PC-3 (cell line): ENCODE measurements around the gene WHRN. TPM values are rescaled to one million over a fixed set of nuclear protein-coding genes. Genes with fewer than 3 reads are reported as not detected.

Experiments used
- ATAC-seq: fragments of 200-7000 bp; cut with Tn5 transposase; 2 replicates; pipeline ENCODE4 v1.9.1; 2020; ENCODE audit warnings: mild to moderate bottlenecking, moderate library complexity
- BruUV-seq: library from RNA; stranded (reverse); fragments of 400-500 nt; replicated peaks from 2 replicates; lab custom pipeline; 2021; lab: Mats Ljungman, UMichigan
- CTCF ChIA-PET: fragments of 300-600 bp; sonication (Branson Sonifier 250); formaldehyde crosslinking; loops from one replicate; lab custom pipeline; 2022; ENCODE audit warnings: antibody characterized with exemption; lab: Charles Lee
- POLR2A ChIA-PET: fragments of 300-600 bp; sonication (Branson Sonifier 250); formaldehyde crosslinking; loops from one replicate; lab custom pipeline; 2022; ENCODE audit warnings: antibody characterized with exemption; ENCODE audit not compliant: unreplicated experiment; lab: Charles Lee
- DNase-seq: peaks from one replicate; pipeline ENCODE4 v3.0.0-alpha.2; 2015
- H2AFZ ChIP-seq: fragments of 300-600 bp; sonication (generic); 2 replicates; pipeline ENCODE4 v1.6.0; 2016; ENCODE audit warnings: antibody characterized with exemption, low read length
- H3F3A ChIP-seq: fragments of 300-600 bp; sonication (generic); one replicate; pipeline ENCODE4 v1.6.0; 2017; ENCODE audit warnings: antibody characterized with exemption, low read length, control low read depth, mild to moderate bottlenecking; ENCODE audit not compliant: unreplicated experiment
- H3K27ac ChIP-seq: fragments of 300-600 bp; sonication (generic); 2 replicates; pipeline ENCODE4 v1.5.1; 2016; ENCODE audit warnings: mild to moderate bottlenecking, low read length
- H3K27me3 ChIP-seq: fragments of 300-600 bp; sonication (generic); 2 replicates; pipeline ENCODE4 v1.6.1; 2016; ENCODE audit warnings: low read length, mixed read lengths
- H3K36me3 ChIP-seq: fragments of 300-600 bp; sonication (generic); 2 replicates; pipeline ENCODE4 v1.6.1; 2016; ENCODE audit warnings: low read depth, mixed run types, low read length, mixed read lengths
- H3K4me1 ChIP-seq: fragments of 300-600 bp; sonication (generic); 2 replicates; pipeline ENCODE4 v1.5.1; 2016; ENCODE audit warnings: low read length; ENCODE audit not compliant: insufficient read depth
- H3K4me2 ChIP-seq: fragments of 300-600 bp; sonication (generic); 2 replicates; pipeline ENCODE4 v1.6.0; 2016; ENCODE audit warnings: low read length
- H3K4me3 ChIP-seq: fragments of 300-600 bp; sonication (generic); 2 replicates; pipeline ENCODE4 v1.5.1; 2016; ENCODE audit warnings: mild to moderate bottlenecking, low read length, mixed read lengths
- H3K79me2 ChIP-seq: fragments of 300-600 bp; sonication (generic); 2 replicates; pipeline ENCODE4 v1.6.1; 2017; ENCODE audit warnings: low read length, mixed read lengths
- H3K9ac ChIP-seq: fragments of 300-600 bp; sonication (generic); 2 replicates; pipeline ENCODE4 v1.6.0; 2016; ENCODE audit warnings: mild to moderate bottlenecking, low read length
- H3K9me2 ChIP-seq: fragments of 300-600 bp; sonication (generic); replicated peaks from 2 replicates; pipeline ENCODE4 v1.6.1; 2016; ENCODE audit warnings: mixed run types, low read length, mixed read lengths
- H3K9me3 ChIP-seq: fragments of 300-600 bp; sonication (generic); 2 replicates; pipeline ENCODE4 v1.6.1; 2016; ENCODE audit warnings: low read length, mixed read lengths
- H4K20me1 ChIP-seq: fragments of 300-600 bp; sonication (generic); 2 replicates; pipeline ENCODE4 v1.6.1; 2016; ENCODE audit warnings: low read length, mixed read lengths
- CTCF ChIP-seq: fragments of 300-600 bp; sonication (generic); conservative IDR thresholded peaks from 2 replicates; pipeline ENCODE4 v1.5.1; 2017; ENCODE audit warnings: antibody characterized with exemption, low read depth, mild to moderate bottlenecking, low read length
- EZH2 ChIP-seq: fragments of 300-600 bp; sonication (generic); IDR thresholded peaks from one replicate; pipeline ENCODE4 v1.6.1; 2017; ENCODE audit warnings: antibody characterized with exemption, mild to moderate bottlenecking, low read length; ENCODE audit not compliant: unreplicated experiment
- EZH2phosphoT487 ChIP-seq: fragments of 300-600 bp; sonication (generic); IDR thresholded peaks from 2 replicates; pipeline ENCODE4 v1.6.1; 2018; ENCODE audit warnings: mild to moderate bottlenecking, antibody characterized with exemption, low read length, borderline replicate concordance
- intact Hi-C: fragments of 100-400 bp; cut with micrococcal nuclease; formaldehyde crosslinking; loops from 2 replicates; pipeline ENCODE4 v1.9.0; 2023
- total RNA-seq: library from RNA; depleted of rRNA; stranded (reverse); fragments of >200 nt; gene quantifications from 2 replicates; pipeline ENCODE4 v1.2.3, GENCODE V29; 2014

Gene WHRN
- total RNA-seq, 1 experiment from 2014 or later, result 10.5 TPM

- Histone ChIP-seq H3F3A (no peaks in the 10 kb centered on the region), H3K4me3 (no peak overlapping the region), H3K4me2 (no peak overlapping the region), H3K79me2 (no peaks in the 10 kb centered on the region), H2AFZ (no peak overlapping the region), H3K9me3 (no peaks in the 10 kb centered on the region), H3K9ac (no peak overlapping the region), H3K36me3 (no peaks in the 10 kb centered on the region; the same call in 1 of the 2 replicates), H4K20me1 (no peaks in the 10 kb centered on the region), H3K27me3 (no peaks in the 10 kb centered on the region), H3K4me1 (peaks cover 9% of the 10 kb centered on the region), H3K27ac (no peak overlapping the region), H3K9me2 (no peaks in the 10 kb centered on the region)
- BruUV-seq, result no TSS peak
- ChIA-PET CTCF (interaction anchor here (1.9 kb wide), 1 partner anchor 165 kb away, joined by 9 read pairs; no protein-coding TSS in a partner anchor), POLR2A (no interaction called here)
- no peak for ATAC-seq
- no peak for TF ChIP-seq EZH2
- TF ChIP-seq EZH2phosphoT487, result no peak
- TF ChIP-seq CTCF, result no peak
- intact Hi-C loops, result loop anchor here (5.0 kb wide), 3 partner anchors 59 to 124 kb away; partner anchors contain the start of genes ATP6V1G1 and TMEM268
- DNase-seq, result no peak
Measured at GRCh38 chr9:114488398-114489129, 16.7 kb downstream of the WHRN start.

GRCh38 chr9:114487607-114488300 is 17.5 kb downstream of the WHRN start:
- Histone ChIP-seq H4K20me1 (no peaks in the 10 kb centered on the region), H3K79me2 (no peaks in the 10 kb centered on the region), H3K9me3 (no peaks in the 10 kb centered on the region), H3K9me2 (no peaks in the 10 kb centered on the region), H2AFZ (no peak overlapping the region), H3K27me3 (no peaks in the 10 kb centered on the region), H3K4me1 (peaks cover 9% of the 10 kb centered on the region), H3K4me3 (no peak overlapping the region), H3K4me2 (no peak overlapping the region), H3K27ac (no peak overlapping the region), H3K36me3 (no peaks in the 10 kb centered on the region; the same call in 1 of the 2 replicates), H3K9ac (no peak overlapping the region), H3F3A (no peaks in the 10 kb centered on the region)
- intact Hi-C loops, result loop anchor here (1.0 to 5.0 kb wide), 5 partner anchors 15 to 166 kb away; partner anchors contain the start of genes ATP6V1G1 and TMEM268
- CTCF ChIA-PET, result interaction anchor here (1.9 kb wide), 1 partner anchor 166 kb away, joined by 9 read pairs; no protein-coding TSS in a partner anchor
- TF ChIP-seq EZH2 (no peak), EZH2phosphoT487 (no peak), CTCF (peak; percentile 84)
- no TSS peak for BruUV-seq
- DNase-seq (peak; percentile 82), ATAC-seq (peak; percentile 90)
- POLR2A ChIA-PET, result no interaction called here
